Heart left ventricle (tissue), 16 donors: Measurements from ENCODE around the gene KLRC2. TPM values are rescaled to one million over a fixed set of nuclear protein-coding genes. Genes with fewer than 3 reads are reported as not detected.
A peak's percentile ranks its signal among the peaks of the same experiment; 100 is the strongest.

Source experiments
- ATAC-seq, 4 donors: fragments of 200-7000 bp; cut with Tn5 transposase; one replicate each; pipeline ENCODE4 v1.9.1; 2020 to 2022; ENCODE audit warnings: moderate library complexity in 4 of 4, mild to moderate bottlenecking in 3 of 4, moderate number of reproducible peaks in 1 of 4
- DNase-seq, 5 donors: peaks; one replicate each; pipeline ENCODE4 v3.0.0-alpha.2; 2020
- H3K27ac ChIP-seq, 12 donors: fragments of 200-600 bp; sonication (generic) in 4 of 12; one replicate each; pipeline versions ENCODE4 v1.5.0 to v1.8.0; 2016 to 2022; ENCODE audit warnings: mild to moderate bottlenecking in 2 of 12
- H3K27me3 ChIP-seq, 9 donors: fragments of 200-600 bp; sonication (generic) in 2 of 9; one replicate each; pipeline versions ENCODE4 v1.5.1 to v1.8.0; 2016 to 2022; ENCODE audit warnings: mild to moderate bottlenecking in 3 of 9
- H3K36me3 ChIP-seq, 9 donors: fragments of 200-600 bp; sonication (generic) in 2 of 9; one replicate each; pipeline versions ENCODE4 v1.5.0 to v1.8.0; 2018 to 2022; ENCODE audit warnings: mild to moderate bottlenecking in 2 of 9
- H3K4me1 ChIP-seq, 12 donors: fragments of 200-600 bp; sonication (generic) in 4 of 12; one replicate each; pipeline versions ENCODE4 v1.5.0 to v1.8.0; 2016 to 2022; ENCODE audit warnings: mild to moderate bottlenecking in 3 of 12
- H3K4me3 ChIP-seq, 12 donors: fragments of 200-600 bp; sonication (generic) in 4 of 12; one replicate each; pipeline versions ENCODE4 v1.5.0 to v1.8.0; 2017 to 2022; ENCODE audit warnings: mild to moderate bottlenecking in 9 of 12, moderate library complexity in 4 of 12
- H3K9me3 ChIP-seq, 12 donors: fragments of 200-600 bp; sonication (generic) in 4 of 12; one replicate each; pipeline versions ENCODE4 v1.5.0 to v1.8.0; 2016 to 2022; ENCODE audit warnings: mild to moderate bottlenecking in 1 of 12
- CTCF ChIP-seq, 12 donors: fragments of 200-600 bp; sonication (generic) in 4 of 12; IDR thresholded peaks; one replicate each; pipeline versions ENCODE4 v1.5.0 to v1.8.0; 2018 to 2022; ENCODE audit warnings: antibody characterized with exemption in 12 of 12, mild to moderate bottlenecking in 5 of 12
- POLR2A ChIP-seq, 2 donors: fragments of 450-650 bp; IDR thresholded peaks; one replicate each; pipeline ENCODE4 v1.6.1; 2017; ENCODE audit warnings: antibody characterized with exemption in 2 of 2, mild to moderate bottlenecking in 2 of 2, moderate library complexity in 2 of 2
- WGBS, 4 donors: extraction: QIAGEN DNeasy Blood & Tissue Kit in 2 of 4; methylation state at CpG; one replicate each; pipeline versions ENCODE4 v1.1.5 to v1.1.7; 2013 to 2018; 5-methylcytosine and 5-hydroxymethylcytosine counted together
- intact Hi-C, 10 donors: fragments of 100-400 bp; cut with DNase I; formaldehyde crosslinking; loops; one replicate each; pipeline versions ENCODE4 v1.11.1 to v1.14.2; 2022
- polyA plus RNA-seq, 2 donors: library from polyadenylated mRNA; stranded (reverse); fragments of 200-250 nt; gene quantifications; one replicate each; pipeline ENCODE4 v1.2.3, GENCODE V29; 2013
- total RNA-seq, 9 donors: library from RNA; depleted of rRNA in 2 of 9; stranded (reverse); fragments of >200 nt in 2 of 9; fragmentation: NEBNext Ultra II Directional in 3 of 9; extraction: Animal tissue kit (Norgen Biotek cat#: 25700) in 3 of 9; gene quantifications; one replicate each; pipeline versions ENCODE4 v1.1.0 to v1.2.4, GENCODE V29; 2016 to 2023
- donor health status: ischemic (EF 13 %, LVEDD 7.1; RV severe dilation, severe dysfunction).
- donor health status: healthy with polysubstance abuse.
- donor health status: DM: no; HTN: yes; CAD: no.
- donor health status: DM: no; HTN: no; CAD: no.
- donor health status: ischemic (EF 25% LVEDD 6.9; RV normal size, moderate dysfunction).
- donor health status: ischemic (EF 25% LVEDD 5.7; RV mildly dilated, moderate dysfunction).
- donor health status: healthy.
- donor health status: DM: yes; HTN: yes; CAD: no.
- donor health status: ischemic (EF 35%, LVEDD 5.7; RV mildly dilated, moderate dysfunction).
- donor health status: nonischemic (EF 11% LVEDD 7.7; RV severe dilation, severe dysfunction).
- donor health status: DM: yes; HTN: yes; CAD: no.
- donor health status: PGD.
- donor health status: ischemic (EF 29% LVEDD 5.4; RV normal size, mild dysfunction).
- donor health status: nonischemic (EF 23%, LVEDD 6.1; RV moderate dilation, normal function).

Gene KLRC2
- total and polyA plus RNA-seq, 11 donors, result 0.51 TPM; not detected in 10

GRCh38 chr12:10385166-10385613, 50.6 kb downstream of the KLRC2 start:
- intact Hi-C loops, result no loop called here
- TF ChIP-seq POLR2A (IDR thresholded peaks at IDR 0.05) (no peak), CTCF (IDR thresholded peaks at IDR 0.05) (no peak)
- Histone ChIP-seq H3K4me1 (no peaks in the 10 kb centered on the region), H3K4me3 (peak overlapping the region in 1 of 12 donors; percentile 27), H3K27ac (no peak overlapping the region), H3K9me3 (peaks cover 0 to 10% (median 2%) of the 10 kb centered on the region in 12 donors), H3K36me3 (no peaks in the 10 kb centered on the region), H3K27me3 (no peaks in the 10 kb centered on the region)
- 67 to 83% (median 76%) methylated on average over 2 of the region's 2 CpGs for WGBS, 4 donors
- DNase-seq (no peak), ATAC-seq (no peak)

GRCh38 chr12:10384191-10384590, 51.6 kb downstream of the KLRC2 start:
- ATAC-seq, result no peak
- intact Hi-C loops, result no loop called here

GRCh38 chr12:10381928-10382628, 53.7 kb downstream of the KLRC2 start:
- Histone ChIP-seq H3K27ac (peak overlapping the region in 1 of 12 donors; percentile 38), H3K9me3 (peaks cover 0 to 10% (median 2%) of the 10 kb centered on the region in 12 donors), H3K4me1 (no peaks in the 10 kb centered on the region), H3K36me3 (peaks cover 0 to 3% (median 0%) of the 10 kb centered on the region in 9 donors), H3K27me3 (no peaks in the 10 kb centered on the region), H3K4me3 (peak overlapping the region in 1 of 12 donors; percentile 9)
- ATAC-seq (no peak), DNase-seq (no peak)
- TF ChIP-seq POLR2A (IDR thresholded peaks at IDR 0.05), result no peak
- no peak for TF ChIP-seq CTCF (IDR thresholded peaks at IDR 0.05)
- 90 to 97% (median 94%) methylated on average over 4 of the region's 4 CpGs for WGBS, 4 donors
- intact Hi-C loops, result no loop called here

More at GRCh38 chr12:10384191-10384590, 51.6 kb downstream of the KLRC2 start:
- no peaks in the 10 kb centered on the region for H3K36me3 ChIP-seq
- no peak for TF ChIP-seq CTCF (IDR thresholded peaks at IDR 0.05)
- no peak for TF ChIP-seq POLR2A (IDR thresholded peaks at IDR 0.05)
- H3K4me1 ChIP-seq, result no peaks in the 10 kb centered on the region
- H3K4me3 ChIP-seq, result peak overlapping the region in 1 of 12 donors; percentile 27
- DNase-seq, result no peak
- peaks cover 0 to 10% (median 2%) of the 10 kb centered on the region in 12 donors for H3K9me3 ChIP-seq
- no peaks in the 10 kb centered on the region for H3K27me3 ChIP-seq
- WGBS, 4 donors, result 83 to 89% (median 87%) methylated on average over 3 of the region's 3 CpGs
- H3K27ac ChIP-seq, result no peak overlapping the region

Other genes with a start within 250 kb of the KLRC2 start
- 100 to 1,000 TPM; 212 to 790 (median 297) TPM for gene GABARAPL1, start 223.1 kb downstream of the KLRC2 start, total RNA-seq
- gene GABARAPL1, start 223.1 kb downstream of the KLRC2 start, polyA plus RNA-seq, result 100 to 1,000 TPM; 126 to 258 TPM
- 1 to 10 TPM in 3 of 9 donors, under 1 TPM in 6; 0.25 to 7.4 (median 0.93) TPM for gene KLRD1, start 128.1 kb downstream of the KLRC2 start, total RNA-seq
- 1 to 10 TPM in 1 of 2 donors, under 1 TPM in 1; 0.25 to 1.1 TPM for gene KLRD1, start 128.1 kb downstream of the KLRC2 start, polyA plus RNA-seq
- 1 to 10 TPM in 2 of 9 donors, under 1 TPM in 5, not detected in 2; 0.45 to 6.6 (median 0.49) TPM for gene KLRK1, start 46.0 kb downstream of the KLRC2 start, total RNA-seq
- gene KLRK1, start 46.0 kb downstream of the KLRC2 start, polyA plus RNA-seq, result under 1 TPM; 0.28 to 0.69 TPM
- gene KLRC4, start 26.3 kb downstream of the KLRC2 start, total RNA-seq, result 1 to 10 TPM in 1 of 9 donors, not detected in 8; 1.1 TPM
- gene KLRC4, start 26.3 kb downstream of the KLRC2 start, polyA plus RNA-seq, result not detected
- gene KLRC3, start 15.4 kb downstream of the KLRC2 start, total RNA-seq, result not detected
- gene KLRC3, start 15.4 kb downstream of the KLRC2 start, polyA plus RNA-seq, result not detected
- 1 to 10 TPM in 1 of 9 donors, under 1 TPM in 2, not detected in 6; 0.18 to 1.2 (median 0.32) TPM for gene KLRC1, start 17.4 kb upstream of the KLRC2 start, total RNA-seq
- under 1 TPM; 0.10 to 0.61 TPM for gene KLRC1, start 17.4 kb upstream of the KLRC2 start, polyA plus RNA-seq
- gene EIF2S3B, start 69.9 kb upstream of the KLRC2 start, total RNA-seq, result 1 to 10 TPM in 2 of 9 donors, under 1 TPM in 5, not detected in 2; 0.37 to 1.5 (median 0.51) TPM
- gene EIF2S3B, start 69.9 kb upstream of the KLRC2 start, polyA plus RNA-seq, result under 1 TPM; 0.11 to 0.49 TPM
- 10 to 100 TPM in 5 of 9 donors, 1 to 10 TPM in 4; 1.8 to 18.1 (median 12.7) TPM for gene MAGOHB, start 177.6 kb upstream of the KLRC2 start, total RNA-seq
- 10 to 100 TPM; 14.5 to 16.5 TPM for gene MAGOHB, start 177.6 kb upstream of the KLRC2 start, polyA plus RNA-seq
- gene STYK1, start 238.0 kb upstream of the KLRC2 start, total RNA-seq, result under 1 TPM in 1 of 9 donors, not detected in 8; 0.21 TPM
- gene STYK1, start 238.0 kb upstream of the KLRC2 start, polyA plus RNA-seq, result under 1 TPM in 1 of 2 donors, not detected in 1; 0.01 TPM